OCI-LY1 (cell line): ENCODE data around the gene TRPC3.

Experiments used
- EZH2 ChIP-seq: fragments of 200-600 bp; sonication (generic), shearing (Covaris generic); IDR thresholded peaks from 2 replicates; pipeline ENCODE4 v1.8.0; 2017; ENCODE audit warnings: borderline replicate concordance, mixed run types, mild to moderate bottlenecking, antibody characterized with exemption, low read length, moderate library complexity, mixed read lengths
- TF ChIP-seq, protein P1 (sequence below): fragments of 200-600 bp; sonication (generic), shearing (Covaris generic); IDR thresholded peaks from 2 replicates; pipeline ENCODE4 v1.5.1; 2017; ENCODE audit warnings: mild to moderate bottlenecking, antibody characterized with exemption, low read length, moderate library complexity, mixed read lengths

DNA sequence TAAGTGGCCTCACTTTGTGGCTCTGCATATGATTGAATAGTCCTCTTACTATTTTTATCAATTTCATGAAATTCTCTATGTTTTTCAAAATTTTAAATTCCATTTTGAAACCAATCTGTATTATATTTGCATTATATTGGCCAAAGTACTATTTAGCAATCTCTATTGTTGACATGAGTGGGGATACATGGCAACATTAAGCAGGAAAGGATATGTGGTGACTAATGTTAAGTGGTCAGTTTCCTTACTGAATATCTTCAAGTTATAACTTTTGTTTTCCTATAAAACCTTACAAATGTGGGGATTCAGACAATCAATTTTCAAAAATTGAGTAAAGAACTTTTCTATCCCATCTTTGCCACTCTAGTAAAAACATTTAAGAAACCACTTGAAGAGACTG, 91.7 kb downstream of the TRPC3 start:
- TF ChIP-seq, protein P1, sequence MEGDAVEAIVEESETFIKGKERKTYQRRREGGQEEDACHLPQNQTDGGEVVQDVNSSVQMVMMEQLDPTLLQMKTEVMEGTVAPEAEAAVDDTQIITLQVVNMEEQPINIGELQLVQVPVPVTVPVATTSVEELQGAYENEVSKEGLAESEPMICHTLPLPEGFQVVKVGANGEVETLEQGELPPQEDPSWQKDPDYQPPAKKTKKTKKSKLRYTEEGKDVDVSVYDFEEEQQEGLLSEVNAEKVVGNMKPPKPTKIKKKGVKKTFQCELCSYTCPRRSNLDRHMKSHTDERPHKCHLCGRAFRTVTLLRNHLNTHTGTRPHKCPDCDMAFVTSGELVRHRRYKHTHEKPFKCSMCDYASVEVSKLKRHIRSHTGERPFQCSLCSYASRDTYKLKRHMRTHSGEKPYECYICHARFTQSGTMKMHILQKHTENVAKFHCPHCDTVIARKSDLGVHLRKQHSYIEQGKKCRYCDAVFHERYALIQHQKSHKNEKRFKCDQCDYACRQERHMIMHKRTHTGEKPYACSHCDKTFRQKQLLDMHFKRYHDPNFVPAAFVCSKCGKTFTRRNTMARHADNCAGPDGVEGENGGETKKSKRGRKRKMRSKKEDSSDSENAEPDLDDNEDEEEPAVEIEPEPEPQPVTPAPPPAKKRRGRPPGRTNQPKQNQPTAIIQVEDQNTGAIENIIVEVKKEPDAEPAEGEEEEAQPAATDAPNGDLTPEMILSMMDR: no peak
- no peak for TF ChIP-seq EZH2
